GM10248 (cell line): ENCODE data around the gene FBXW4.
"Not testable (repeated sequence)": the region's sequence is repeated elsewhere in the genome, so short reads cannot be mapped to it uniquely, and the experiment has no call there.

Experiments
- CTCF ChIA-PET: fragments of 300-600 bp; sonication (Branson Sonifier 250); formaldehyde crosslinking; extraction: SDS; loops from one replicate; lab custom pipeline; 2021; ENCODE audit warnings: antibody characterized with exemption; lab: Yijun Ruan, JAX
- POLR2A ChIA-PET: fragments of 350-650 bp; sonication (Branson Sonifier 250); formaldehyde crosslinking; extraction: SDS; loops from one replicate; lab custom pipeline; 2020; ENCODE audit warnings: antibody characterized with exemption; lab: Yijun Ruan, JAX
- DNase-seq: peaks from one replicate; pipeline ENCODE4 v3.0.0; 2012; ENCODE audit errors: extremely low spot score
- CTCF ChIP-seq: IDR thresholded peaks from 2 replicates; pipeline ENCODE4 v1.5.1; 2012; ENCODE audit warnings: mild to moderate bottlenecking, low read depth; ENCODE audit errors: extremely low read depth, missing control alignments, control extremely low read depth

The FBXW4 gene

GRCh38 chr10:101647255-101647654 lies 47.7 kb downstream of the FBXW4 start:
- CTCF ChIA-PET, result interaction anchor here (1.1 to 1.8 kb wide), 3 partner anchors 8 to 134 kb away, joined by 3 to 6 read pairs (median 5); no protein-coding TSS in a partner anchor
- DNase-seq, result no peak
- POLR2A ChIA-PET, result no interaction called here
- no peak for TF ChIP-seq CTCF

- ChIA-PET CTCF (interaction anchor here (0.8 to 1.4 kb wide), 2 partner anchors 15 to 44 kb away, joined by 3 to 5 read pairs; no protein-coding TSS in a partner anchor), POLR2A (no interaction called here)
- DNase-seq, result no peak
- TF ChIP-seq CTCF, result no peak
These were observed 48.6 kb downstream of the FBXW4 start for GRCh38 chr10:101646364-101646763.

DNA sequence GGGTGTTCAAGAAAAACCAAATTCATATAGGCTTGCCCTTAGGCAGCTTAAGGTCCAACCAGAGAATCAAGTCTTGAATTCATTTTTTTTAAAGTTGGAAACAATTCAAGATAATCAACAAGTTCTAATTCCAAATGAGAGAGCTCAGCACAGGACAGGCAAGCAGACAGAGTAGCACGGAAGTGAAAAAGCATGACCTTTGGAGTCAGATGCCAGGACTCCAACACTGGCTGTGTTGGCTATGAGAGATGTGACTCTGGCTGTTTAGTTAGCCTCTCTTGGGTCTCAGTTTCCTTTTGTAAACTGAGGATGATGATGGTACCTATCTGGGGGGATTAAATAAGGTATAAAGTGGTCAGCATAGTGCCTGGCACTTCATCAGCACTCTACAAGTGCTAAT lies 49.3 kb downstream of the FBXW4 start:
- CTCF ChIA-PET, result interaction anchor here (0.8 to 1.4 kb wide), 2 partner anchors 11 to 15 kb away, joined by 3 read pairs; no protein-coding TSS in a partner anchor

DNA sequence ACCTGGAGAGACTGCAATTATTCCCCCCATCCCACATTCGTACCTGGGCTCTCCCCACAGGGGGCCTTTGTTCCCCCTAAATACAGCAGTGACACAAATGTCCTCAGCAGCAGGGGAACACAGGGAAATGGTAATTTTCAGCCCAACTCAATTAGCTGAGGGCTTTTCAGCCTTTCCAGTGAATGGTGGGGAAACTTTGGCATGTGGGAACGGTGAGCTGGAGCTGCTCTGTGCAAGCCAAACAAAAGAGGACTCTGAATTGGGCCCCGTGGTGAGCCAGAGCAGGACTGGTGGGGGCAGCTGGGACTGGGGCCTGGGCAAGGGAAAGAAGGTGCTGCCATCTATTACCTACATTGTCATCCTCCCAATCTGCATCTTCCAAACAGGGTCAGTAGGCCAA lies 51.0 kb downstream of the FBXW4 start:
- ChIA-PET POLR2A (no interaction called here), CTCF (no interaction called here)
- TF ChIP-seq CTCF, result no peak
- DNase-seq, result no peak

More for the DNA sequence above, 49.3 kb downstream of the FBXW4 start:
- no peak for DNase-seq
- no peak for TF ChIP-seq CTCF
- POLR2A ChIA-PET, result no interaction called here

DNA sequence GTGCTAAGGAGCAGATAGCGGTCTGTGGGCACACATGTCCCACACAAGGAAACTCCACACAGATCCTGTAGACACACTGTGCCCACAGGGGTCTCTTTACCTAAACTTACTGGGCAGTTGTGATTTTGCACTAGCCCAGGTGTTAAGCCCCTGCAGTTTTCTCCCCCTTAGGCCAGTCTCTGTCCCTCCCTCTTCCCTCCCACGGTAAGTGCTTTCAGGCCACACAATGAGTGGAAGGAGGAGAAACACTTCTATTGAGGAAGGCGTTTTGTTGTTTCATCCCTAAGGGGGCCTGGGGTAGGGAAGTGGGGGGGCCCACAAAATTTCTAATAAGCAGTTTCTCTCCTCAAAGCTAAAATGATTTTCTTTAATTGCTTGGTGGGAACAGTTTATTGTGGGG lies 51.4 kb downstream of the FBXW4 start:
- no peak for TF ChIP-seq CTCF
- ChIA-PET POLR2A (interaction anchor here (0.6 kb wide), 1 partner anchor 1722 kb away, joined by 5 read pairs; no protein-coding TSS in a partner anchor), CTCF (no interaction called here)
- DNase-seq, result no peak

DNA sequence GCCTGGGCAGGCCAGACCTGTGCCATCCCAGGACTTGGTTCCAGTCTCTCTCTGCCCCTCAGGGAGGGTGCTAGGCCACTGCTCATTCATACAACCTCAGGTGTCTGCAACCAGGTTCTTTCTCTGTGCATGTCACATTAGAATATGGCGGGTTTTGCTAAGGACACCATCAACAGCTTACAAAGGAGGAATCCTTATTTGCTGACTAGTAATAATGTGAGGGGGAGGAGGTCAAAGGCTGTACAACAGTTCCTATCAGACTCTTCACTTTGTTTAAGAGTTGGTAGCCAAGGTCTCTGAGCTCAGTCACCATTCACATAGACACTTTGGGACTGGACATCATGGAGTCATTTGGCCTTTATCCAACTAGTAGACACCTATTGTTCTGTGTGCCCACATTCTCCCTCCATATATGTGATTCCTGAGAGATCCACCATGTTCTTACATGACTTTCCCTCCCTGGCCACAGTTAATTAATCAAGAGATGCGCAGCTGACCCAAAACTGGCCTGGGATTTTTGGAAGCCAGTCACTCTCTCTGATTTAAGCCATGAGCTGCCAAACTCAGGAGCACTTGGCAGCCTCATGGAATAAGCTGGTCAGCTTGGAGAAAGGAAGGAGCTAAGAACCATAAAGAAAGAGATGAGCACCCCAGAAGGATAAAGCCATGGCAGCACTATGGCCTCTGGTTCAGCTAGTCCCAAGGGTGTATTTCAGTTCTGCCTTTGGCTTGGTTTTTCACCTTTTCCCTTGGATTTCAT lies 55.6 kb downstream of the FBXW4 start:
- POLR2A ChIA-PET, result no interaction called here
- no peak for DNase-seq
- TF ChIP-seq CTCF, result no peak
- CTCF ChIA-PET, result interaction anchor here (0.8 to 2.4 kb wide), 9 partner anchors 9 to 142 kb away, joined by 3 to 8 read pairs (median 4); no protein-coding TSS in a partner anchor

DNA sequence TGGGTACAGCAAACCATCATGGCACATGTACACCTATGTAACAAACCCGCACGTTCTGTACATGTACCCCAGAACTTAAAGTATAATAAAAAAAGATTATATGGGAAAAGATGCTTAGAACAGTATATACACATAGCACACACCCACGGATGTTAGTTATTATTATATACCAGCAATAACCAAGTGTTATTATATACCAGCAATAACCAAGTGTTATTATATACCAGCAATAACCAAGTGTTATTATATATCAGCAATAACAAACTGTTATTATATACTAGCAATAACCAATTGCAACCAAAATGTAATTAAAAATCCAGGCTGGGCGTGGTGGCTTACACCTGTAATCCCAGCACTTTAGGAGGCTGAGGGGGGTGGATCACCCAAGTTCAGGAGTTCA lies 61.5 kb downstream of the FBXW4 start:
- DNase-seq, POLR2A ChIA-PET: not testable (repeated sequence)
- CTCF ChIA-PET, result interaction anchor here (1.2 kb wide), 1 partner anchor 56 kb away, joined by 3 read pairs; no protein-coding TSS in a partner anchor
